HG02642 (cell line): ENCODE measurements around the gene LCA5L.
"Not testable (repeated sequence)": the region's sequence is repeated elsewhere in the genome, so short reads cannot be mapped to it uniquely, and the experiment has no call there.

Experiments used
- ATAC-seq: cut with Tn5 transposase; IDR thresholded peaks from one replicate; pipeline ENCODE4 v1.9.1; 2021; ENCODE audit warnings: mild to moderate bottlenecking; ENCODE audit not compliant: unreplicated experiment, poor library complexity

The LCA5L gene

GRCh38 chr21:39388811-39389155 lies 56.8 kb downstream of the LCA5L start:
- no peak for ATAC-seq

- ATAC-seq, result peak; percentile 84
These were observed 57.4 kb downstream of the LCA5L start for GRCh38 chr21:39388038-39388810.

- ATAC-seq, result peak; percentile 56
These were observed 58.0 kb downstream of the LCA5L start for GRCh38 chr21:39387461-39388037.

GRCh38 chr21:39386899-39387298 lies 58.7 kb downstream of the LCA5L start:
- no peak for ATAC-seq

- ATAC-seq, result no peak
These were observed 59.4 kb downstream of the LCA5L start for GRCh38 chr21:39386194-39386593.

GRCh38 chr21:39385299-39386145 lies 60.1 kb downstream of the LCA5L start:
- peak; percentile 42 for ATAC-seq

GRCh38 chr21:39384674-39385298 lies 60.8 kb downstream of the LCA5L start:
- no peak for ATAC-seq

GRCh38 chr21:39382096-39382495 lies 63.5 kb downstream of the LCA5L start:
- ATAC-seq, result not testable (repeated sequence)

- ATAC-seq, result no peak
These were observed 64.6 kb downstream of the LCA5L start for GRCh38 chr21:39381009-39381408.

GRCh38 chr21:39379986-39380891 lies 65.3 kb downstream of the LCA5L start:
- peak; percentile 95 for ATAC-seq

GRCh38 chr21:39377444-39378050 lies 68.0 kb downstream of the LCA5L start:
- ATAC-seq, result no peak

GRCh38 chr21:39375446-39375845 lies 70.1 kb downstream of the LCA5L start:
- no peak for ATAC-seq

GRCh38 chr21:39374046-39374445 lies 71.5 kb downstream of the LCA5L start:
- ATAC-seq, result no peak

- ATAC-seq, result no peak
These were observed 71.9 kb downstream of the LCA5L start for GRCh38 chr21:39373634-39374033.

- ATAC-seq, result not testable (repeated sequence)
These were observed 75.7 kb downstream of the LCA5L start for GRCh38 chr21:39369896-39370288.

- no peak for ATAC-seq
These were observed 77.8 kb downstream of the LCA5L start for GRCh38 chr21:39367783-39368182.

GRCh38 chr21:39366563-39366962 lies 79.0 kb downstream of the LCA5L start:
- ATAC-seq, result no peak

GRCh38 chr21:39364949-39365348 lies 80.6 kb downstream of the LCA5L start:
- ATAC-seq, result no peak
